Motor neuron (in vitro differentiated cells): ENCODE measurements around the gene ACAD10. TPM values are rescaled to one million over a fixed set of nuclear protein-coding genes. Genes with fewer than 3 reads are reported as not detected.

Experiments used
- ATAC-seq, 8 experiments: fragments of 200-7000 bp; cut with Tn5 transposase; replicated peaks in 6 of 8; 2 replicates each; pipeline ENCODE4 v1.8.0; 2021; ENCODE audit warnings: mild to moderate bottlenecking in 8 of 8, moderate library complexity in 8 of 8
- H3K27ac ChIP-seq, 2 donors: fragments of 250-450 bp; sonication (Bioruptor Pico); 2 replicates each; pipeline ENCODE4 v1.9.0; 2021; ENCODE audit warnings: antibody characterized with exemption in 2 of 2, mild to moderate bottlenecking in 2 of 2, moderate library complexity in 1 of 2
- H3K4me1 ChIP-seq, 2 donors: fragments of 250-450 bp; sonication (Bioruptor Pico); replicated peaks in 1 of 2; 2 replicates each; pipeline ENCODE4 v1.6.1; 2021; ENCODE audit warnings: antibody characterized with exemption in 2 of 2, mild to moderate bottlenecking in 2 of 2, moderate library complexity in 1 of 2
- H3K4me3 ChIP-seq, 5 donors: fragments of 250-450 bp; sonication (Bioruptor Pico); 2 replicates each; pipeline ENCODE4 v1.9.0; 2021; ENCODE audit warnings: antibody characterized with exemption in 5 of 5, mild to moderate bottlenecking in 5 of 5, moderate library complexity in 4 of 5
- WGBS, 10 experiments: fragments of 450-650 bp; shearing (Covaris generic); methylation state at CpG; one replicate each; pipeline ENCODE4 v1.0.0; 2022; 5-methylcytosine and 5-hydroxymethylcytosine counted together
- in situ Hi-C, 9 experiments: fragments of 400-800 bp; cut with MboI; loops; one replicate each; pipeline ENCODE4 v1.15.0; 2021; ENCODE audit warnings: low sequenced_read_pairs in 9 of 9, low pct_unique_long_range_greater_than_20kb in 2 of 9; ENCODE audit not compliant: unreplicated experiment in 9 of 9
- total RNA-seq, 8 experiments: library from RNA; unstranded; fragments of 300-600 nt; gene quantifications; 2 replicates each; pipeline versions ENCODE4 v1.2.3 to v1.2.4, GENCODE V29; 2022

The ACAD10 gene
- total RNA-seq, 8 experiments from 2014 or later: 12.9 to 66.9 (median 17.6) TPM

GRCh38 chr12:111792155-111792855, 106.5 kb downstream of the ACAD10 start:
- H3K27ac ChIP-seq: no peak overlapping the region
- 85 to 100% methylated on average over 1 to 2 of the region's 27 CpGs; no CpG with 5 or more reads in 8 of the 10 experiments for WGBS, 10 experiments
- in situ Hi-C loops: no loop called here
- peak in 5 of 8 experiments; percentile 16 to 94 (median 29) for ATAC-seq
- H3K4me1 ChIP-seq: no peaks in the 10 kb centered on the region
- no peak overlapping the region for H3K4me3 ChIP-seq

- peak in 1 of 8 experiments; percentile 56 for ATAC-seq
- no peak overlapping the region for H3K27ac ChIP-seq
- no peaks in the 10 kb centered on the region for H3K4me1 ChIP-seq
- 80 to 100% (median 100%) methylated on average over 1 to 3 of the region's 3 CpGs; no CpG with 5 or more reads in 7 of the 10 experiments for WGBS, 10 experiments
- in situ Hi-C loops: no loop called here
- no peak overlapping the region for H3K4me3 ChIP-seq
Measured at GRCh38 chr12:111792856-111793235, 107.0 kb downstream of the ACAD10 start.

- WGBS, 10 experiments: 61 to 100% (median 90%) methylated on average over 1 to 3 of the region's 4 CpGs; no CpG with 5 or more reads in 6 of the 10 experiments
- in situ Hi-C loops: no loop called here
- no peak overlapping the region for H3K4me3 ChIP-seq
- H3K27ac ChIP-seq: no peak overlapping the region
- ATAC-seq: no peak
- H3K4me1 ChIP-seq: no peaks in the 10 kb centered on the region
Measured at GRCh38 chr12:111798182-111798581, 112.3 kb downstream of the ACAD10 start.

GRCh38 chr12:111799758-111800157, 113.9 kb downstream of the ACAD10 start:
- Histone ChIP-seq H3K27ac (no peak overlapping the region), H3K4me1 (no peaks in the 10 kb centered on the region), H3K4me3 (no peak overlapping the region)
- WGBS, 10 experiments: 82 to 100% (median 94%) methylated on average over 1 to 5 of the region's 9 CpGs; no CpG with 5 or more reads in 5 of the 10 experiments
- in situ Hi-C loops: no loop called here
- ATAC-seq: no peak

GRCh38 chr12:111803038-111803626, 117.3 kb downstream of the ACAD10 start:
- in situ Hi-C loops: no loop called here
- H3K4me3 ChIP-seq: no peak overlapping the region
- no peak overlapping the region for H3K27ac ChIP-seq
- WGBS, 10 experiments: 77 to 100% (median 91%) methylated on average over 1 to 6 of the region's 6 CpGs
- no peak for ATAC-seq
- no peaks in the 10 kb centered on the region for H3K4me1 ChIP-seq

GRCh38 chr12:111803851-111804250, 118.0 kb downstream of the ACAD10 start:
- Histone ChIP-seq H3K27ac (no peak overlapping the region), H3K4me3 (no peak overlapping the region), H3K4me1 (no peaks in the 10 kb centered on the region)
- ATAC-seq: no peak
- 100% methylated on average over 1 of the region's 8 CpGs; no CpG with 5 or more reads in 9 of the 10 experiments for whole genome bisulfite sequencing, 10 experiments
- in situ Hi-C loops: no loop called here

- no peak overlapping the region for H3K27ac ChIP-seq
- no peak overlapping the region for H3K4me3 ChIP-seq
- 49 to 96% (median 82%) methylated on average over 2 to 4 of the region's 4 CpGs; no CpG with 5 or more reads in 4 of the 10 experiments for WGBS, 10 experiments
- no peak for ATAC-seq
- in situ Hi-C loops: no loop called here
- H3K4me1 ChIP-seq: no peaks in the 10 kb centered on the region
Measured at GRCh38 chr12:111806304-111806703, 120.5 kb downstream of the ACAD10 start.

Other genes starting within 250 kb of the ACAD10 start
- 100 to 1,000 TPM in 1 of 8 experiments, 10 to 100 TPM in 7; 21.3 to 103 (median 36.7) TPM for gene ATXN2, start 86.7 kb upstream of the ACAD10 start, total RNA-seq
- gene BRAP, start 97 bp upstream of the ACAD10 start, total RNA-seq: 10 to 100 TPM; 14.3 to 23.4 (median 18.9) TPM
- gene ALDH2, start 80.9 kb downstream of the ACAD10 start, total RNA-seq: 10 to 100 TPM; 13.2 to 45.3 (median 27.0) TPM
- 10 to 100 TPM; 32.0 to 55.9 (median 41.1) TPM for gene MAPKAPK5, start 156.2 kb downstream of the ACAD10 start, total RNA-seq